Measurements from ENCODE around the gene FGF11. TPM values are rescaled to one million over a fixed set of nuclear protein-coding genes. Genes with fewer than 3 reads are reported as not detected.
"Not testable (repeated sequence)": the region's sequence is repeated elsewhere in the genome, so short reads cannot be mapped to it uniquely, and the experiment has no call there.

FGF11 gene
- total RNA-seq, 1 experiment from 2014 or later: 5.0 TPM

DNA sequence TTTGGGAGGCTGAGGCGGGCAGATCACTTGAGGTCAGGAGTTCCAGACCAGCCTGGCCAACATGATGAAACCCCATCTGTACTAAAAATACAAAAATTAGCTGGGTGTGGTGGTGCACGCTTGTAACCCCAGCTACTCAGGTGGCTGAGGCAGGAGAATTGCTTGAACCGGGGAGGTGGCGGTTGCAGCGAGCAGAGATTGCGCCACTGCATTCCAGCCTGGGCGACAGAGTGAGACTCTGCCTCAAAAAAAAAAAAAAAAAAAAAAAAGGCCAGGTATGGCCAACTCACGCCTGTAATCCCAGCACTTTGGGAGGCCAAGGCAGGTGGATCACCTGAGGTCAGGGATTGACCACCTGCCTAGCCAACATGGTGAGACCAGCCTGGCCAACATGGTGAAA is 35.5 kb downstream of the FGF11 start:
- H3K4me3 ChIP-seq; H3K27ac ChIP-seq; H3K36me3 ChIP-seq; H3K27me3 ChIP-seq; DNase-seq; H3K9me3 ChIP-seq (replicated peaks); H3K4me1 ChIP-seq: not testable (repeated sequence)

DNA sequence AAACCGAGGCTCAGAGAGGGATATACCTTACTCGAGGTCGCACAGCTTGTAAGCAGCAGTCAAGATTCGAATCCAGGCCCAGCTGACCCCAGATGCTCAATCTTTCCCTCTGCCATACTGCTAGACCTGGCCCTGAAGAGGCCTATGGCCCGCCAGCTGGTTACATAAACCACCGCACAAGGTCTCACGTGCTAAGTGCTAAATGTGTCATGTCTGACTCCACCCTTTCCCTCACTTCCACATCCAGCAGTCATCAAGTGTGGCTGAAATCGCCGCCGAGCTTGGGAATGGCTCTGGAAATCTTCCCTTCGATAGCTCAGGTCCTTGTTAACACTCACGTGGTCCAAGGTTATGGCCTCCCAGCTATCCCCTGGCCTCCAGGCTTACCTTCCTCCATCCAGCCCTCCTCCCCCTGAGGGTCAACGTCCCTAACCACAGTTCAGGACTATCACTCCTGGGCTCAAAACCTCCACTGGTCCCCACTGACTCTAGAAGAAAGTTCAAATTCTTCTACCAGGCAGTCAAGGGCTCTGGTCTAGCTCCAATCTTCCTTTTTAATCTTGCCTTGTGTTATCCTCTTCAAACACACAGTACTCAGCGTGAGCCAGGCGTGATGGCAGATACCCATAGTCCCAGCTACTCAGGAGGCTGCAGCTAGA is 36.6 kb downstream of the FGF11 start:
- no peak for DNase-seq
- H3K4me1 ChIP-seq: no peaks in the 10 kb centered on the region; the same call in 1 of the 2 replicates
- no peaks in the 10 kb centered on the region for H3K9me3 ChIP-seq (replicated peaks)
- no peak overlapping the region for H3K4me3 ChIP-seq
- H3K36me3 ChIP-seq: no peaks in the 10 kb centered on the region
- H3K27ac ChIP-seq: no peak overlapping the region
- H3K27me3 ChIP-seq: no peaks in the 10 kb centered on the region

DNA sequence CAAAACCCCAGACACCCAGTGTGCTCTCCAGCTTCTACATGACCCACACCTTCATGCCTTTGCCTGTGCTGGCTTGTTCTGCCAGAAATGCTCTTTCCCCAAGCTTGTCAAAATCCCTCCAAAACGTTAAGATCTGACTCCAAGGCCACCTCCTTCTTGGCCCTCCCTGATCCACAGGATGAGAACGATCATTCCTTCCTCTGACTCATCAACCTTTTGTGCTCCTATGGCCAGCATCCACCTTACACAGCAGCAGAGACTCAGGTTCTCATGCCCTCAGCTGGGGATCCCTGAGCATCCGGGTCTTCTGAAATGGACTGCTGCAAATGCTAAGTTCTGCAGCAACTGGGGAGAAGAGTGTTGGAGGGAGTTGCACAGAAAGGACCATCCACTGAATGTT is 37.2 kb downstream of the FGF11 start:
- no peaks in the 10 kb centered on the region for H3K27me3 ChIP-seq
- H3K27ac ChIP-seq: no peak overlapping the region
- H3K4me3 ChIP-seq: no peak overlapping the region
- H3K9me3 ChIP-seq (replicated peaks): no peaks in the 10 kb centered on the region
- no peak for DNase-seq
- H3K4me1 ChIP-seq: no peaks in the 10 kb centered on the region; the same call in 1 of the 2 replicates
- H3K36me3 ChIP-seq: no peaks in the 10 kb centered on the region

DNA sequence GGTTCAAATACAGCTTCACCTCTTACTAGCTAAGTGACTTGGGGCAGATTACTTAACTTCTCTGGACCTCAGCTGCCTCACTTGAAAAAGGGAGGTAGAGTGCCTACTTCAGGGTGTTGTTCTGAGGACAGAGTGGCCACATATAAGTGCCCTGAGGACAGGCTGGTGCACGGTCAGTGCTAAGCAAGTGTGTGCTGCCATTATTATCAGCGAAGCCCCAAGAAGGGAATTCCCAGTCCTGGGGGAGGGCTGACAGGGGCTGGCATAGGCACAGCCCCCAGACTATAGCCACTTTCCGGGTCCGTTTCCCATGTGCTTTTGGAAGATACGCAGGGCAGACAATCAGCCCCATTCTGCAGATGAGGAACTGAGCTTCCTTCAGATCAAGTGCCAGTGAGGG is 37.6 kb downstream of the FGF11 start:
- H3K36me3 ChIP-seq: no peaks in the 10 kb centered on the region
- no peaks in the 10 kb centered on the region for H3K9me3 ChIP-seq (replicated peaks)
- H3K4me1 ChIP-seq: no peaks in the 10 kb centered on the region; the same call in 1 of the 2 replicates
- no peak overlapping the region for H3K4me3 ChIP-seq
- DNase-seq: no peak
- no peaks in the 10 kb centered on the region for H3K27me3 ChIP-seq
- H3K27ac ChIP-seq: no peak overlapping the region

DNA sequence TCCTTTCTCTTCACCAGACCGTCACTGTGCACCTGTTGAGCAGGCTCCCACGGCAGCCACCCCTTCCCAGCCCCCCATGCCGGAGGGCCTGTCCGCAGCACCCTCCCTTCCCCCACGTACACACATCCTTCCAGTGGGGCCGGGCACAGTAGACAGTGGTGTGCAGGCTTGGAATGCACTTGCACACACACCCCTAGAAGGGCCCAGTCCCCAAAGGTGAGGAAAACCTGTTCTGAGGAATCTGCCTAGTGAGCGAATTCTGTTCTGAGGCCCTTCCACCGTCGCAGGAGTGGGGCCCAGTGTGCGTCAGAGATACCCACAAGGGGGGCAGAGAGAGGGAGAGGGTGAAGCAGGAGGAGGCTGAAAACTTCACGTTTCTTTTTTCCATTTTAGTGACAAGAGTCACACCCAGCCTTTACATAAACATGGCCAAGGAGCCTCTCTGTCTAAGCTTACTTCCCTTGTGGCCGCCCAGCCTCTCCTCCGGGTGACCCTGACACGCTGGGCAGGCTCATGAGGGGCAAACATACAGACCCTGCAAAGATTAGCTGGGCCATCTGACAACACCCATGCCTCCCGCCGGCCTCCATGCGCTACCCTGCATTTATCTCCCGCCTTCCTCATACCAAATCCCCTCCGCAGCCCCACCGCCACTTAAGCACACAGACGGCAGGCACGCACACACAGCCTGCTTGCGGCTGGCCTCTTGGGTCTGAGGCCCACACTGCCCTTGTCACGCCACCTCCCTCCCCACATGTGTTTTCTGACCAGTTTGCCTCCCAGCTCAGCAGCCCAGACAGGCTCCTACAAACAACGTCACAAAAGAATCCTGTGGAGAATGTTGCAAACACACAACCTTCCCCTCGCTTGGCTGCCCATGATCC is 38.3 kb downstream of the FGF11 start:
- Histone ChIP-seq H3K36me3 (no peaks in the 10 kb centered on the region), H3K9me3 (replicated peaks) (no peaks in the 10 kb centered on the region), H3K27me3 (no peaks in the 10 kb centered on the region), H3K4me3 (no peak overlapping the region), H3K4me1 (no peaks in the 10 kb centered on the region; the same call in 1 of the 2 replicates), H3K27ac (no peak overlapping the region)
- DNase-seq: peak in 1 of 2 experiments; percentile 12

DNA sequence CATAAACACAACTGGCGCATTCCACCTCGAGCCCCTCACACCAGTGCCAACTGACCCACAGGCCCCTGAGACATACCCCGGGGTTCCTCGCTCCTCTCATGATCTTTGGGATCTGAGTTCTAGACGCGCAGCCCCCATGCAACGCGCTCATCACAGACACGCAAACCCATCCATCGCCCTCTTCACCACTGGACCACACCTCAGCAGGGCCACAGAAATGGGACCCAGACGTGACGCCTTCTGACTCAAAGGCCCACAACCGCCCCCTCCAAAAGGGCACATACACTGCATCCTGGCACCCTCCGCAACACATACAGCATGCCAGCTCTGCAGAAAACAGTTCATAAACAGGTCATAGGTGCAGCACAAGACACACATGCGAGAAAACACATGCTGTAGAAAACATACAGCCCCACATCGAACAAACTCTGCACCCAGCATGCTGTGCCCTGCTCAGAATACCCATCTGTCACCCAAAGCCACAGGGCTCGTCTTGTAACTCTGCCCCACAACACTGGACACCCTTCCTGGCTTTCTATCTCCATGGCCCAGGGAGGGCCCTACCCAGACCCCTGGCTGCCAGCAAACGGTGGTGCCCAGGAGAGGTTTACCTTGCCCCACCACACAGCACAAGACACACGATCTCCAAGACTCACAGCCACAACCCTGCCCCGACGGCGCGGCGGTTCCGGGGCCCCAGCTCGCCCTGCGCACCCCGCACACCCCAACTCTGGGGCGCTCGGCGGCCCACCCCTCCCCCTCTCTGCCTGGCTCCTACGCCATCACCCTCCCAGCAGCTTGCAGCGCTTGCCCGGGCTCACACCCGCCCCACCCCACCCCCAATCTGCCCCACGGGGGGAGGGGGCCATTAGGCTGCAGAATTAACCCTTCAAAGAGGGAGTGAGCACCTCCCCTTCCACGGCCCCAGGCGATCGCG is 39.2 kb downstream of the FGF11 start:
- Histone ChIP-seq H3K4me3 (peak overlapping the region; percentile 84), H3K27ac (peak overlapping the region; percentile 29; the same call in 1 of the 2 replicates), H3K4me1 (no peaks in the 10 kb centered on the region; the same call in 1 of the 2 replicates), H3K36me3 (no peaks in the 10 kb centered on the region), H3K27me3 (no peaks in the 10 kb centered on the region), H3K9me3 (replicated peaks) (no peaks in the 10 kb centered on the region)
- DNase-seq: peak in 1 of 2 experiments; percentile 34

DNA sequence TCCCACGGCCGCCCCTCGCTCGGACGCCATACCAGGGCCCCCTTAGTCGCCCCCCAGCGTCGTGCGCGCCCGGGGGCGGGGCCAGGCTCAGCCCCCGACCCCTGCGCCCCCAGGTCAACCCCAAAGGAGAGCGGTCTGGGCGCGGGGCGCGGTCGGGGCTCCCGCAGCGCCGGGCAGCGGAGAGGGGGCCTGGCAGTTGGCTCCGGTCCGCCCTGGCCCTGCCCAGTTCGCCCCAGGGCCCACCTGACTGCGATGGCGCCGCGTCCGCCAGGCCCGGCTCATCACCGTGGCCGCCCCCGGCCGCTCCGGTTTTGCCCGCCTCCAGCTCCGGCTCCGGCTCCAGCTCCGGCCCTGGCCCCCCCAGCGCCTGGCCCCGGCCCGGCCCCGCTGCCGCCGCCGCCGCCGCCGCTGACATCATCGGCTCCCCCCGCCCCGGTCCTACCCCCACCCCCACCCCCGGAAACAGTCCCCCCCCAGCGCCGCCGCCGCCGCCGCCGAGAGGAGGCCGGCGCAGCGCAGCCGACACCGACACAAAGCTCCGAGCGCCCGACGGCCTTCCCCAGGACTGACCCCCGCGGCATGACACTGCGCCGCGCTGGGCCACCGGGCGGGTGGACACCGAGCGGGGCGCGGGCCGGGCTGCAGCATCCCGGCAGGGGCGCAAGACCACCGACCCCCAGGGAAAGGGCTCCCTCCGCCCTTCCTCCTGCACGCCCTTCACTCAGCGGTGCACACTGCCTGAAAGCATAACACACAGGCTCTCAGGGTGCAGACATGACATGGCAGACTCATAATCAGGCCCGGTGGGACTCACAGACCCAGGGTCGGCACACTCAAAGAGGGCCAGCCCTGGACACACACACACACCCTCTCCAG is 40.1 kb downstream of the FGF11 start, which contains the start of gene ZBTB4:
Gene ZBTB4 (minus strand): TSS at position 419 of the 876 bp plus-strand sequence. CDS start 12,830 bp downstream, outside the sequence.
- DNase-seq: peak; percentile 23 to 39
- no peaks in the 10 kb centered on the region; the same call in 1 of the 2 replicates for H3K4me1 ChIP-seq
- no peaks in the 10 kb centered on the region for H3K27me3 ChIP-seq
- no peaks in the 10 kb centered on the region for H3K9me3 ChIP-seq (replicated peaks)
- H3K27ac ChIP-seq: peak within 1 kb of the TSS; percentile 29; the same call in 1 of the 2 replicates
- no peaks in the 10 kb centered on the region for H3K36me3 ChIP-seq
- peak within 1 kb of the TSS; percentile 84 for H3K4me3 ChIP-seq

DNA sequence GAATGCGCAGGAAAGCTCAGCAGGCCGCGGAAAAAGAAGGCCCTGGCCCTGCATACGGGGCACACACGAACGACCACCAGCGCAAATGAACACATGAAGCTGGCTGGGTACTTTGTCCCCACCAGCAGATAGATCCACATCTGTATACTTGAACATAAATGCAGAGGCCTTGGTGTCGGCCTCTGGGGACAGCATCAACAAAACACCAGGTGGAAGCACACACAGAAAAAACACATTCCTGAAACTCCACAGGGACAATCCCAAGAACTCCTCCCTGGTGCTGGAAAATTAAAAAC is 40.7 kb downstream of the FGF11 start:
- H3K27me3 ChIP-seq: no peaks in the 10 kb centered on the region
- no peaks in the 10 kb centered on the region for H3K9me3 ChIP-seq (replicated peaks)
- H3K36me3 ChIP-seq: no peaks in the 10 kb centered on the region
- peak overlapping the region; percentile 20; the same call in 1 of the 2 replicates for H3K27ac ChIP-seq
- peak overlapping the region; percentile 84 for H3K4me3 ChIP-seq
- no peak for DNase-seq
- no peaks in the 10 kb centered on the region; the same call in 1 of the 2 replicates for H3K4me1 ChIP-seq

DNA sequence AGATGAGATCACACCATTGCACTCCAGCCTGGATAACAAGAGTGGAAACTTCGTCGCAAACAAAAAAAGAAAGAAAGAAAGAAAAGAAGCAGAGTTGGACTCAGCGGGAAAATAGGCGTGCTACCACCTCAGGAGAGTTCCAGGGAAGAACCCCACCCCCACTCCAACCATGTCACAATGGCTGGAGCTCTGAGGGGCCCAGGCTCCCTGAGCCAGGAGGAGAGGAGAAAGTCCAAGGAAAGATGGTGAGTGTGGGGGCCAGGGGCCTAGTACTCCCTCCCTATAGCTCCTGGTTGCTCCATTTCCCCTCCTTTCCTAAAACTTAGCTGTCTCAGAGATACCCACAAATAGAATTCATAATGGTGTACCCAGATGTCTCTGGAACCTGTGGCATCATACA is 42.0 kb downstream of the FGF11 start, which contains the start of gene SLC35G6:
Gene SLC35G6 (plus strand): TSS at position 172 of the 400 bp plus-strand sequence. CDS start 71 bp downstream, at position 243.
- peak within 1 kb of the TSS; percentile 84 for H3K4me3 ChIP-seq
- not testable (repeated sequence) for H3K27me3 ChIP-seq; H3K9me3 ChIP-seq (replicated peaks); DNase-seq; H3K36me3 ChIP-seq; H3K4me1 ChIP-seq
- H3K27ac ChIP-seq: 0 out of 2 replicates have a peak within 1 kb of the TSS, but pooled peaks have one; percentile 20

DNA sequence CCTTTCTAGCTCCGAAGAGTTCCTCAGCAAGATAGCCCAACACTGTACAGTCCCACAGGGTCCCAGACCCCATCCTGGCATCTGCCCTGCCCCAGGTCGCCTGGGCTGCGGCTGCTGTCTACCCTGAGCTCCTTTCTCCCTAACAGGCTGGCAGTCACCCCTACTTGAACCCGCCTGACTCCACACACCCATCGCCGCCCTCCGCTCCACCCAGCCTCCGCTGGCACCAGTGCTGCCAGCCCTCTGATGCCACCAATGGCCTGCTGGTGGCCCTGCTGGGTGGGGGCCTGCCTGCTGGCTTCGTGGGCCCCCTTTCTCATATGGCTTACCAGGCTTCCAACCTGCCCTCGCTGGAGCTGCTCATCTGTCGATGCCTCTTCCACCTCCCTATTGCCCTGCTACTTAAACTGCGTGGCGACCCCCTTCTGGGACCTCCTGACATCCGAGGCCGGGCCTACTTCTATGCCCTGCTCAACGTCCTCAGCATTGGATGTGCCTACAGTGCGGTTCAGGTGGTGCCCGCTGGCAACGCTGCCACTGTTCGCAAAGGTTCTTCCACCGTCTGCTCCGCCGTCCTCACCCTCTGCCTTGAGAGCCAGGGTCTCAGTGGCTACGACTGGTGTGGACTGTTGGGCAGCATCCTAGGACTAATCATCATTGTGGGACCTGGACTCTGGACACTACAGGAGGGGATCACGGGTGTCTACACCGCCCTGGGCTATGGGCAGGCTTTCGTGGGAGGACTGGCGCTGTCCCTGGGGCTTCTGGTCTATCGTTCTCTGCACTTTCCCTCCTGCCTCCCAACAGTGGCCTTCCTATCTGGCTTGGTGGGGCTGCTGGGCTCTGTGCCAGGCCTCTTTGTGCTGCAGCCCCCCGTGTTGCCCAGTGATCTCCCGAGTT is 42.8 kb downstream of the FGF11 start:
- H3K4me3 ChIP-seq; H3K4me1 ChIP-seq; H3K36me3 ChIP-seq; DNase-seq; H3K27me3 ChIP-seq; H3K27ac ChIP-seq; H3K9me3 ChIP-seq (replicated peaks): not testable (repeated sequence)

DNA sequence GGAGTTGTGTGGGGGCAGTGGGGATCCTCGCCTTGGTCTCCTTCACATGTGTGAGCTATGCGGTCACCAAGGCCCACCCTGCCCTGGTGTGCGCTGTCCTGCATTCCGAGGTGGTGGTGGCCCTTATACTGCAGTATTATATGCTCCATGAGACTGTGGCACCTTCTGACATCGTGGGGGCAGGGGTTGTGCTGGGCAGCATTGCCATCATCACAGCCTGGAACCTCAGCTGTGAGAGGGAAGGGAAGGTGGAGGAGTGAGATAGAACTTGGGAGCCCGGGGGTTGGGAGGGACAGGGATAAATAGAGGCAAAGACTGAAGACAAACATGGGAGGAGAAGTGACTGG is 43.4 kb downstream of the FGF11 start:
- Histone ChIP-seq H3K4me3 (peak overlapping the region; percentile 65), H3K27ac (peak overlapping the region; percentile 98)
- not testable (repeated sequence) for H3K9me3 ChIP-seq (replicated peaks); H3K36me3 ChIP-seq; H3K4me1 ChIP-seq; H3K27me3 ChIP-seq
- DNase-seq: peak in 1 of 2 experiments; percentile 5

DNA sequence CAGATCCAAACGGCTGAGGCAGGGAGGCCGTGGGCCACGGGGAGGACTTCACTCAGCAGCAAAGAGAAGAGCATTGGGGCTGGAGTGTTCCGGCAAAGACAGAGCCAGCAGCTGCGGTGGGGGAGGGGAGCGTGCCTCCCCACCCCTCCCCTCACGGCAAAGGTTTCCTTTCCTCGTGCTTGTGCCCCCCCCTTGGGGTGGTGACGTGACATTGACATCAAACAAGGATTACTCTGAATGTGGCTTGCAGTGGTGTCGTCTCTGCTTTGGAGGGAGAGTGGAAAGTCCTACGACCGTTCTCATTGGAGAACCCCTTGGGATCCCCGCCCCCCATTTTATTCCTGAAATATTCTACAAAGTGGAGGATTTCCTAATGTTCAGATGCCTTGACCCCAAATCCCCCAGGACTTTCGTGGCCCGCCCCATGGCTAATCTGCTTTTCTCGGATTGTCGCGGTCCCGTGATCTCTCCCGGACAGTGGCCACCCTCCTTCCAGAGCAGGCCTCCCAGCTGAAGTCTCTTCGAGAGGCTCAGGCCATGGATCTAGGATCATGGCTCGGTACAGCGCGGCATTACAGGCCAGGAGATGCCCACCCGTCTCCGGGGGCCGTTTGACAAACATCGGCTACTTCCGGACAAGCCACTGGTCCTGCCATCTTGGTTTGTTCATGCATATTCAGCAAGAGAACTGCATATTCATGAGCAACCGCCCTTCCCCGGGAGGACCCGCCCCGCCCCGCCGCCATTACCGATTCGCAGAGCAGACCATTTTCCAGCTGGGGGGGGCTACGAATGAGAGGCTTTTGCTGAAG is 44.1 kb downstream of the FGF11 start:
- Histone ChIP-seq H3K27ac (peak overlapping the region; percentile 98), H3K27me3 (no peaks in the 10 kb centered on the region), H3K4me1 (no peaks in the 10 kb centered on the region; the same call in 1 of the 2 replicates), H3K4me3 (peak overlapping the region; percentile 65), H3K9me3 (replicated peaks) (no peaks in the 10 kb centered on the region), H3K36me3 (no peaks in the 10 kb centered on the region)
- peak; percentile 91 to 93 for DNase-seq

Data from SJCRH30 (cell line).